HepG2 (cell line): ENCODE results near the gene SEMA3B. TPM values are rescaled to one million over a fixed set of nuclear protein-coding genes. Genes with fewer than 3 reads are reported as not detected.

Experiments
- DZIP1 ChIP-seq: sonication (generic); formaldehyde crosslinking; IDR thresholded peaks from 2 replicates; pipeline ENCODE4 v1.5.0; 2020; ENCODE audit warnings: mild to moderate bottlenecking, missing genetic modification reagents
- HOXA5 ChIP-seq: sonication (generic); formaldehyde crosslinking; IDR thresholded peaks from 2 replicates; pipeline ENCODE4 v1.4.0; 2020; ENCODE audit warnings: missing genetic modification reagents
- MLLT10 ChIP-seq: sonication (generic); formaldehyde crosslinking; IDR thresholded peaks from 2 replicates; pipeline ENCODE4 v1.4.0; 2020; ENCODE audit warnings: missing genetic modification reagents
- MZF1 ChIP-seq: sonication (generic); formaldehyde crosslinking; IDR thresholded peaks from 2 replicates; pipeline ENCODE4 v1.8.1; 2023; ENCODE audit warnings: mild to moderate bottlenecking, missing genetic modification reagents, borderline replicate concordance
- SMAD1 ChIP-seq: sonication (generic); formaldehyde crosslinking; IDR thresholded peaks from 2 replicates; pipeline ENCODE4 v1.4.0; 2020; ENCODE audit warnings: missing genetic modification reagents, low read depth, mild to moderate bottlenecking, borderline replicate concordance
- SNAPC5 ChIP-seq: sonication (generic); formaldehyde crosslinking; IDR thresholded peaks from 2 replicates; pipeline ENCODE4 v1.8.1; 2023; ENCODE audit warnings: mild to moderate bottlenecking, missing genetic modification reagents, borderline replicate concordance
- TRAFD1 ChIP-seq: sonication (generic); formaldehyde crosslinking; IDR thresholded peaks from 2 replicates; pipeline ENCODE4 v1.5.1; 2020; ENCODE audit warnings: missing genetic modification reagents, mild to moderate bottlenecking, borderline replicate concordance
- TRIM24 ChIP-seq: sonication (generic); formaldehyde crosslinking; IDR thresholded peaks from 2 replicates; pipeline ENCODE4 v1.8.0; 2022; ENCODE audit warnings: mild to moderate bottlenecking, missing genetic modification reagents
- ZKSCAN5 ChIP-seq: sonication (generic); formaldehyde crosslinking; IDR thresholded peaks from 2 replicates; pipeline ENCODE4 v1.5.1; 2020; ENCODE audit warnings: mild to moderate bottlenecking, missing genetic modification reagents
- ZNF230 ChIP-seq: sonication (generic); formaldehyde crosslinking; IDR thresholded peaks from 2 replicates; pipeline ENCODE4 v1.4.0; 2020; ENCODE audit warnings: mild to moderate bottlenecking, missing genetic modification reagents
- ZNF326 ChIP-seq: sonication (generic); formaldehyde crosslinking; IDR thresholded peaks from 2 replicates; pipeline ENCODE4 v1.4.0; 2020; ENCODE audit warnings: missing genetic modification reagents, borderline replicate concordance
- ZNF407 ChIP-seq: sonication (generic); formaldehyde crosslinking; IDR thresholded peaks from one replicate; pipeline ENCODE4 v1.5.1; 2020; ENCODE audit warnings: mild to moderate bottlenecking, missing genetic modification reagents; ENCODE audit errors: not compliant biosample characterization
- ZNF792 ChIP-seq: IDR thresholded peaks from 2 replicates; pipeline ENCODE4 v1.6.1; 2016
- ZSCAN5A ChIP-seq: sonication (generic); formaldehyde crosslinking; IDR thresholded peaks from 2 replicates; pipeline ENCODE4 v1.8.0; 2022; ENCODE audit warnings: mild to moderate bottlenecking, missing genetic modification reagents, borderline replicate concordance
- polyA plus RNA-seq, 8 experiments: library from polyadenylated mRNA; depleted of rRNA in 3 of 8; stranded (reverse) in 7 of 8; unstranded in 1 of 8; fragments of >200 nt; fragmentation: Illumina TruSeq in 4 of 8; extraction: Trizol in 4 of 8; gene quantifications; 2 replicates each; pipeline versions ENCODE4 v1.2.1 to v1.2.3, GENCODE V29; 2011 to 2016; ENCODE audit warnings: low read depth in 4 of 8, missing spikeins in 1 of 8, mixed read lengths in 1 of 8; ENCODE audit not compliant: insufficient read depth in 1 of 8
- total RNA-seq, 5 experiments: library from RNA; depleted of rRNA; stranded (reverse); fragments of >200 nt; fragmentation: Illumina TruSeq; extraction: Trizol; gene quantifications; 2 replicates each; pipeline ENCODE4 v1.2.3, GENCODE V29; 2016; ENCODE audit warnings: low read depth in 1 of 5

SEMA3B gene
- total and polyA plus RNA-seq, 2 of the 13 experiments (the other 11 are each of a cell fraction or from before 2014, with no cell fraction given), result 93.2 to 158 TPM

- no peak for TF ChIP-seq DZIP1 (CRISPR knock-in tag)
- TF ChIP-seq MLLT10 (CRISPR knock-in tag), result no peak
- peak; percentile 57; the same call in 1 of the 2 replicates for TF ChIP-seq SMAD1 (CRISPR knock-in tag)
- no peak for TF ChIP-seq ZSCAN5A
- TF ChIP-seq SNAPC5, result no peak
- 0 out of 2 replicates have a peak, but pooled peaks have one; percentile 23 for TF ChIP-seq ZNF230
- TF ChIP-seq ZNF407 (CRISPR knock-in tag), result no peak
- peak; percentile 84 for TF ChIP-seq HOXA5 (CRISPR knock-in tag)
- no peak for TF ChIP-seq TRAFD1
- TF ChIP-seq ZKSCAN5, result no peak
- no peak for TF ChIP-seq TRIM24
- no peak for TF ChIP-seq MZF1
- peak; percentile 92 for TF ChIP-seq ZNF792 (CRISPR knock-in tag)
- no peak for TF ChIP-seq ZNF326
These were observed 41.4 kb upstream of the SEMA3B start (continued) for GRCh38 chr3:50227390-50228183.
